Mammary epithelial cell (primary cell): ENCODE data around the gene TEDDM1.

Experiments
- CTCF ChIP-seq, 2 donors: IDR thresholded peaks in 1 of 2; conservative IDR thresholded peaks in 1 of 2; 2 replicates each; pipeline ENCODE4 v1.5.1; 2011 to 2012; ENCODE audit warnings: inconsistent platforms in 2 of 2, low read length in 2 of 2, mild to moderate bottlenecking in 2 of 2, control low read depth in 1 of 2, low read depth in 1 of 2; ENCODE audit not compliant: insufficient read depth in 1 of 2; ENCODE audit errors: extremely low read depth in 1 of 2
- EZH2 ChIP-seq: IDR thresholded peaks from 2 replicates; pipeline ENCODE4 v1.6.1; 2012; ENCODE audit warnings: low read length, inconsistent platforms, borderline replicate concordance

GRCh38 chr1:182368358-182368757 is 32.1 kb downstream of the TEDDM1 start:
- TF ChIP-seq CTCF (conservative IDR thresholded peaks at IDR 0.05 in 1 of 2, IDR thresholded peaks at IDR 0.05 in 1 of 2; ENCODE audit: extremely low read depth in 1 of 2, insufficient read depth in 1 of 2, low read depth in 1 of 2, low read length in 2 of 2) (no peak), EZH2 (no peak)
